Measurements from ENCODE around the gene CFAP46. TPM values are rescaled to one million over a fixed set of nuclear protein-coding genes. Genes with fewer than 3 reads are reported as not detected.

The CFAP46 gene
- total RNA-seq, 1 donor from 2014 or later = not detected

GRCh38 chr10:132865851-132866600, 76.3 kb downstream of the CFAP46 start:
- DNase-seq (ENCODE audit: low spot score in 2 of 2) = peak in 1 of 2 donors; percentile 52
- TF ChIP-seq, protein P1, sequence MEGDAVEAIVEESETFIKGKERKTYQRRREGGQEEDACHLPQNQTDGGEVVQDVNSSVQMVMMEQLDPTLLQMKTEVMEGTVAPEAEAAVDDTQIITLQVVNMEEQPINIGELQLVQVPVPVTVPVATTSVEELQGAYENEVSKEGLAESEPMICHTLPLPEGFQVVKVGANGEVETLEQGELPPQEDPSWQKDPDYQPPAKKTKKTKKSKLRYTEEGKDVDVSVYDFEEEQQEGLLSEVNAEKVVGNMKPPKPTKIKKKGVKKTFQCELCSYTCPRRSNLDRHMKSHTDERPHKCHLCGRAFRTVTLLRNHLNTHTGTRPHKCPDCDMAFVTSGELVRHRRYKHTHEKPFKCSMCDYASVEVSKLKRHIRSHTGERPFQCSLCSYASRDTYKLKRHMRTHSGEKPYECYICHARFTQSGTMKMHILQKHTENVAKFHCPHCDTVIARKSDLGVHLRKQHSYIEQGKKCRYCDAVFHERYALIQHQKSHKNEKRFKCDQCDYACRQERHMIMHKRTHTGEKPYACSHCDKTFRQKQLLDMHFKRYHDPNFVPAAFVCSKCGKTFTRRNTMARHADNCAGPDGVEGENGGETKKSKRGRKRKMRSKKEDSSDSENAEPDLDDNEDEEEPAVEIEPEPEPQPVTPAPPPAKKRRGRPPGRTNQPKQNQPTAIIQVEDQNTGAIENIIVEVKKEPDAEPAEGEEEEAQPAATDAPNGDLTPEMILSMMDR (IDR thresholded peaks at IDR 0.05) = no peak
- Histone ChIP-seq H3K9me3 (no peaks in the 10 kb centered on the region), H3K27me3 (no peaks in the 10 kb centered on the region), H3K36me3 (no peaks in the 10 kb centered on the region), H3K4me1 (no peaks in the 10 kb centered on the region), H3K4me3 (no peak overlapping the region), H3K27ac (no peak overlapping the region)
- intact Hi-C loops (cut with DNase I) = no loop called here

DNA sequence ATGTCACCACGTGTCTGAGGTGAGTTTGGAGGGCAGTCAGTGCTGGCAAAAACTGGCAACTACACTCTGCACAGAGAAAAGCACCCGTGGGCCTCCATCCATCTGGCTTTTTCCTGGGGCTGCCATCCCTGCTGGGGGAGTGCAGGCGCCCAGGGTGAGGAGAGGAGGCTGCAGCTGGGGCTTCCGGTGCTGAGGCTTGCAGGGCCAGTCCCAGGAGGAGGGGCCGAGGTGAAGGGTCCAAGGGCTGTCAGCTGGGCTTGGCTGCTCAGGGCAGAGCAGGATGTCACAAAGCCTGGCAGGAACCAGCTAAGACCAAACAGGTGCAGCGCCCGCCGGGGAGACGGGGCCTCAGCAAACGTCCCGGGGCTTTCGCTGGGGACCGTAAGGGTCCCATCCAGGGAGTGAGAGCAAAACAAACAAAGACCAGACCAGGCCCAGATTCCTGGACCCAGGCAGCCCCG, 77.2 kb downstream of the CFAP46 start:
- TF ChIP-seq, protein P1 (IDR thresholded peaks at IDR 0.05) = no peak
- intact Hi-C loops (cut with DNase I) = no loop called here
- DNase-seq (ENCODE audit: low spot score in 2 of 2) = peak in 1 of 2 donors; percentile 54

DNA sequence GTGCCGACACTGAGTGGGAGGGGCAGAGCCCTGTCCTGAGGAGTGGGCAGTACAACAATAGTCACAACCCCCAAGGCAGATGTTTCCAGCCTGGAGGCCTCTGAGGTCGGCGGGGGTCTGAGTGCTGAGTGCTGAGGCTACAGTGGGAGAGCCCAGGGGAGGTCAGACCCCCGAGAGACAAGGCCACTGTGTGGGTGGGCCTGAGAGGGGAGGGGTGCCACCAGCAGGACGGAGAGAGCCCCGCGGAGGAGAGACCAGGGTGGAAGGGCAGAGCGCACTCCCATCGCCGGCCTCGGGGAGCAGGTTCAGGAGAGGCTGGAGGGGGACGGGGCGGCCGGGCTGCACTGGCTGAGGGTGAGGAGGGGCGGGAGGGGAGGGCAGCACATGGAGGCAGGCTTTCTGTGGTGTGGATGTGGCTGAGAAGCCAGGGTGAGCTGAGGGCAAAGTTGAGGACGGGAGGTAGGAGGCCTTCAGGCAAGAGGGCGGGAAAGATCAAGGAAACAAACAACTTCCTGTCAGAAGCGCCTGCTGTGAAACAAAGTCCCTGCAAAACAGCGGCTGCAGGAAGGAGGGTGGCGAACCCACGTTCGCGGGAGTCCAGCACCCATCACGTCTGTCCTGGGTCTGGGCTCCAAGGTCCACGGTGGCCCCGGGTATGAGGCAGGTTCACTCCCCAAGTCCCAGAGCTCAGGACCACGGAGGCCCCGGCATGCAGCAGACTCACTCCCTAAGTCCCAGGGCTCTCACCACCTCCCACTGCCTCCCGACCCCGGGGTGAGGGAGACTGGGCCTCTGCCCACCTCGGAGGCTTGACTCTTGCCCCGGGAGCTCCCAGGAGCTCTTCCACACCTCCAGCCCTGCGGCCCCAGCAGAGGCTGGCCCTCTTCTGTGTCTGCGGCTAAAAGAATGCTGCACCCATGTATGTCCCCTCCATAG, 79.6 kb downstream of the CFAP46 start:
- peak in 1 of 2 donors; percentile 55 for DNase-seq (ENCODE audit: low spot score in 2 of 2)
- Histone ChIP-seq H3K27me3 (no peaks in the 10 kb centered on the region), H3K9me3 (no peaks in the 10 kb centered on the region), H3K36me3 (no peaks in the 10 kb centered on the region), H3K4me1 (no peaks in the 10 kb centered on the region), H3K4me3 (no peak overlapping the region), H3K27ac (no peak overlapping the region)
- TF ChIP-seq, protein P1 (IDR thresholded peaks at IDR 0.05) = no peak
- intact Hi-C loops (cut with DNase I) = no loop called here

More for the DNA sequence above, 77.2 kb downstream of the CFAP46 start:
- H3K27ac ChIP-seq = no peak overlapping the region
- H3K4me3 ChIP-seq = no peak overlapping the region
- H3K27me3 ChIP-seq = no peaks in the 10 kb centered on the region
- H3K4me1 ChIP-seq = no peaks in the 10 kb centered on the region
- H3K36me3 ChIP-seq = no peaks in the 10 kb centered on the region
- no peaks in the 10 kb centered on the region for H3K9me3 ChIP-seq

DNA sequence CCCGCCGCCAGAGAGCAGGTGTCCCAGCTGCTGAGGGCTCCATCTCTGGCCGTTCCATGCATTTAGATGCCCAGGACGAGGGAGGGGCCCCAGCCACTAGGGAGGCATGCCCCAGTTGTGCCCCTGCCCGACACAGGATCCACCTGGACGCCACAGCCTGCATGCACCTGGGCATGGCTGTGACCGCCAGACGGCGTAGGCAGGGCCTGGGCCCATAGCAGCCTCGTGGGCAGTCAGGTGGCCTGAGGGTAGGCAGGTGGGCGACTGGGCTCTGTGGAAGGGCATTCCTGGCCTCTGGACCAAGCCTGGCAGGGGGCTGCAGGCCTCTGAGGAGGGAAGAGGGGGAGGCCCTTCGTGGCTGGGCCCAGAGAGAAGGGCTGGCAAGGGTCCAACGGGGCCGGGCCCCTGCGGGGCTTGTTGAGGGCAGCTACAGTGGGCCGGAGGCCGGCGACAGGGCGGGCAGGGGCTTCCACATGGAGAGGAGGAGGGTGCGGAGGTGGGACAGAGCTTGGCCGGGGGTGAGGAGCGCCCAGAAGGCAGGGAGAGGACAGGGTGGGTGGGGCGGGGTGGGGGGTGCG, 80.4 kb downstream of the CFAP46 start:
- no peak overlapping the region for H3K27ac ChIP-seq
- no peak overlapping the region for H3K4me3 ChIP-seq
- intact Hi-C loops (cut with DNase I) = no loop called here
- TF ChIP-seq, protein P1 (IDR thresholded peaks at IDR 0.05) = no peak
- no peaks in the 10 kb centered on the region for H3K9me3 ChIP-seq
- no peaks in the 10 kb centered on the region for H3K4me1 ChIP-seq
- no peaks in the 10 kb centered on the region for H3K36me3 ChIP-seq
- DNase-seq (ENCODE audit: low spot score in 2 of 2) = peak in 1 of 2 donors; percentile 55
- H3K27me3 ChIP-seq = no peaks in the 10 kb centered on the region

DNA sequence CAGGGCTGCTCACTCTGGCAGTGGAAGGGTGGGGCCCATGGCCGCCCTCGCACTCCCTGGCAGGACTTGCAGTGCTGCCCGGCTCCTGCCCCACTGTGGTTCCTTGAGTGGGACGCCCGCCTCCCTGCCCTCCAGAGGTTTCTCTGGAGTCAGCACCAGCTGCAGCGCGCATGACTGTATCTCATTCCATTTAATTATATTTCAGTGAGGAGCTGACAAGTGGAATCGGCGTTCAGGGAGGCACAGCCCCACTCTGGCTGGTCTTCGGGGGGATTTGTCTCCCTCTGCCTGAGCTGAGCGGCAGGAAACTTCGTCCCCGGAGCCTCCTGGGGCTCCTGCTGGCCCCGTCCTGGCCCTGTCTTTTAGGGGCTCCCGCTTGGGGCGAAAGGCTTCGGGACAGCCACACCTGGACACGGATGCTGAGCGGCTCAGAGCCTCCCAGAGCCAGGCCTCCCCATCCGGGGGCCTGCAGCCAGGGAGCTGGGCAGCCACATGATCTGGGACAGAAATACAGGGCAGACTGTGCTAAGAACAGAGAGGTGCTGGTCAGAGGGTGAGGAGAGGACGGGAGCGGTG, 81.2 kb downstream of the CFAP46 start:
- TF ChIP-seq, protein P1 (IDR thresholded peaks at IDR 0.05) = no peak
- intact Hi-C loops (cut with DNase I) = no loop called here
- no peaks in the 10 kb centered on the region for H3K4me1 ChIP-seq
- no peaks in the 10 kb centered on the region for H3K9me3 ChIP-seq
- peak in 1 of 2 donors; percentile 47 for DNase-seq (ENCODE audit: low spot score in 2 of 2)
- H3K27ac ChIP-seq = no peak overlapping the region
- H3K27me3 ChIP-seq = no peaks in the 10 kb centered on the region
- H3K4me3 ChIP-seq = no peak overlapping the region
- no peaks in the 10 kb centered on the region for H3K36me3 ChIP-seq
